Testis (tissue), 3 donors: ENCODE data around the gene STAC3. TPM values are rescaled to one million over a fixed set of nuclear protein-coding genes. Genes with fewer than 3 reads are reported as not detected.
A peak's percentile ranks its signal among the peaks of the same experiment; 100 is the strongest.

ENCODE experiments used
- DNase-seq: peaks from one replicate; pipeline ENCODE4 v3.0.0-alpha.2; 2019
- H3K27ac ChIP-seq, 2 donors: fragments of 200-600 bp; sonication (generic); one replicate each; pipeline ENCODE4 v1.5.1; 2019
- H3K27me3 ChIP-seq: fragments of 200-600 bp; sonication (generic); one replicate; pipeline ENCODE4 v1.5.1; 2019
- H3K36me3 ChIP-seq: fragments of 200-600 bp; sonication (generic); one replicate; pipeline ENCODE4 v1.5.1; 2017; ENCODE audit warnings: low read depth; ENCODE audit errors: missing control alignments
- H3K4me1 ChIP-seq: fragments of 200-600 bp; sonication (generic); one replicate; pipeline ENCODE4 v1.5.1; 2019
- H3K4me3 ChIP-seq, 2 donors: fragments of 200-600 bp; sonication (generic); one replicate each; pipeline ENCODE4 v1.5.1; 2017 to 2019
- H3K9me3 ChIP-seq: fragments of 200-600 bp; sonication (generic); one replicate; pipeline ENCODE4 v1.5.1; 2017
- CTCF ChIP-seq, 3 experiments: fragments of 450-650 bp in 2 of 3; fragments of 200-600 bp in 1 of 3; sonication (generic) in 1 of 3; IDR thresholded peaks; one replicate each; pipeline ENCODE4 v1.5.1; 2016 to 2019; ENCODE audit warnings: antibody characterized with exemption in 3 of 3, mild to moderate bottlenecking in 2 of 3, moderate library complexity in 1 of 3
- POLR2A ChIP-seq: fragments of 450-650 bp; IDR thresholded peaks from one replicate; pipeline ENCODE4 v1.6.1; 2017; ENCODE audit warnings: antibody characterized with exemption, mild to moderate bottlenecking, moderate library complexity
- whole genome bisulfite sequencing, 2 donors: methylation state at CpG; one replicate each; pipeline ENCODE4 v1.1.5; 2018; 5-methylcytosine and 5-hydroxymethylcytosine counted together
- intact Hi-C: fragments of 100-400 bp; cut with DNase I; formaldehyde crosslinking; loops from one replicate; pipeline ENCODE4 v1.15.1; 2023; ENCODE audit warnings: low total_unique reads
- polyA plus RNA-seq: library from polyadenylated mRNA; stranded (reverse); fragments of 350-450 nt; fragmentation: Illumina TruSeq; extraction: RNeasy Lipid Tissue Mini Kit (QIAGEN cat#74804); gene quantifications from one replicate; pipeline ENCODE4 v1.2.3, GENCODE V29; 2014; ENCODE audit warnings: low read depth, low replicate concordance; ENCODE audit not compliant: insufficient read depth
- total RNA-seq, 2 donors: library from RNA; depleted of rRNA; stranded (reverse); fragments of >200 nt; gene quantifications; one replicate each; pipeline ENCODE4 v1.2.3, GENCODE V29; 2016

The STAC3 gene
- total and polyA plus RNA-seq, 3 donors from 2014 or later = 5.0 to 23.4 (median 12.0) TPM

- no peak for TF ChIP-seq CTCF (IDR thresholded peaks at IDR 0.05)
- no peak for TF ChIP-seq POLR2A
- Histone ChIP-seq H3K27ac (no peak overlapping the region), H3K4me1 (peaks cover 34% of the 10 kb centered on the region), H3K36me3 (no peaks in the 10 kb centered on the region), H3K27me3 (no peaks in the 10 kb centered on the region), H3K4me3 (no peak overlapping the region), H3K9me3 (no peaks in the 10 kb centered on the region)
- no peak for DNase-seq
- 21 to 28% methylated on average over 46 to 48 of the region's 48 CpGs for WGBS, 2 donors
- intact Hi-C loops = no loop called here
Observed at GRCh38 chr12:57241402-57242310, 9.3 kb downstream of the STAC3 start.

GRCh38 chr12:57240926-57241401, 10.0 kb downstream of the STAC3 start:
- no peak overlapping the region for H3K27ac ChIP-seq
- WGBS, 2 donors = 25 to 33% methylated on average over 3 to 16 of the region's 19 CpGs
- TF ChIP-seq POLR2A (no peak), CTCF (IDR thresholded peaks at IDR 0.05) (no peak)
- no peaks in the 10 kb centered on the region for H3K36me3 ChIP-seq
- no peaks in the 10 kb centered on the region for H3K27me3 ChIP-seq
- no peaks in the 10 kb centered on the region for H3K9me3 ChIP-seq
- H3K4me1 ChIP-seq = peaks cover 34% of the 10 kb centered on the region
- H3K4me3 ChIP-seq = no peak overlapping the region
- intact Hi-C loops = no loop called here
- DNase-seq = no peak

- Histone ChIP-seq H3K27ac (no peak overlapping the region), H3K4me3 (peak overlapping the region; percentile 1 to 43), H3K36me3 (no peaks in the 10 kb centered on the region), H3K27me3 (no peaks in the 10 kb centered on the region), H3K4me1 (peaks cover 34% of the 10 kb centered on the region), H3K9me3 (no peaks in the 10 kb centered on the region)
- DNase-seq = no peak
- no peak for TF ChIP-seq POLR2A
- TF ChIP-seq CTCF (IDR thresholded peaks at IDR 0.05) = no peak
- intact Hi-C loops = no loop called here
- WGBS, 2 donors = 1 to 4% methylated on average over 29 to 72 of the region's 72 CpGs
Observed at GRCh38 chr12:57240066-57240921, 10.7 kb downstream of the STAC3 start.

GRCh38 chr12:57239587-57240065, 11.4 kb downstream of the STAC3 start:
- TF ChIP-seq POLR2A = no peak
- TF ChIP-seq CTCF (IDR thresholded peaks at IDR 0.05) = no peak
- intact Hi-C loops = no loop called here
- no peak overlapping the region for H3K27ac ChIP-seq
- no peaks in the 10 kb centered on the region for H3K27me3 ChIP-seq
- DNase-seq = no peak
- H3K4me1 ChIP-seq = peaks cover 34% of the 10 kb centered on the region
- H3K9me3 ChIP-seq = no peaks in the 10 kb centered on the region
- H3K4me3 ChIP-seq = peak overlapping the region; percentile 1 to 43
- no peaks in the 10 kb centered on the region for H3K36me3 ChIP-seq
- WGBS, 2 donors = 3 to 4% methylated on average over 11 to 14 of the region's 14 CpGs
